ENCODE results near the gene S100P.

GRCh38 chr4:6727943-6728250 is 34.2 kb downstream of the S100P start:
- TF ChIP-seq CTCF (conservative IDR thresholded peaks at IDR 0.05; ENCODE audit: low read length) (no peak), EZH2phosphoT487 (IDR thresholded peaks at IDR 0.05; ENCODE audit: borderline replicate concordance) (no peak)

Data from Loucy (cell line).